Caco-2 (cell line): ENCODE data around the gene APOL5. TPM values are rescaled to one million over a fixed set of nuclear protein-coding genes. Genes with fewer than 3 reads are reported as not detected.

Experiments
- BruUV-seq: library from RNA; stranded (reverse); fragments of 400-500 nt; replicated peaks from 2 replicates; lab custom pipeline; 2021; lab: Mats Ljungman, UMichigan
- CTCF ChIA-PET: fragments of 300-600 bp; sonication (Branson Sonifier 250); formaldehyde crosslinking; loops from one replicate; lab custom pipeline; 2022; ENCODE audit warnings: antibody characterized with exemption; lab: Charles Lee
- POLR2A ChIA-PET: fragments of 300-600 bp; sonication (Branson Sonifier 250); formaldehyde crosslinking; loops from one replicate; lab custom pipeline; 2022; ENCODE audit warnings: antibody characterized with exemption; lab: Charles Lee
- DNase-seq, 2 experiments: peaks; one replicate each; pipeline versions ENCODE4 v3.0.0 to v3.0.0-alpha.2; 2020 to 2022
- H3K27me3 ChIP-seq: replicated peaks from 2 replicates; pipeline ENCODE4 v1.6.0; 2011; ENCODE audit warnings: low read length; ENCODE audit not compliant: control insufficient read depth, insufficient read depth
- H3K36me3 ChIP-seq: 2 replicates; pipeline ENCODE4 v1.5.1; 2011; ENCODE audit warnings: low read length; ENCODE audit not compliant: control insufficient read depth, insufficient read depth
- H3K4me1 ChIP-seq: fragments of 250-450 bp; sonication (Bioruptor Pico); 2 replicates; pipeline ENCODE4 v1.5.1; 2020; ENCODE audit warnings: mild to moderate bottlenecking
- H3K4me3 ChIP-seq: 2 replicates; pipeline ENCODE4 v1.5.1; 2011; ENCODE audit warnings: low read depth, mild to moderate bottlenecking, control low read depth, low read length
- H3K9me3 ChIP-seq: fragments of 250-450 bp; sonication (Bioruptor Pico); 2 replicates; pipeline ENCODE4 v1.5.1; 2020; ENCODE audit warnings: mild to moderate bottlenecking, moderate library complexity
- H3K27ac Mint-ChIP-seq: one replicate; pipeline ENCODE4 v1.8.0; 2022; ENCODE audit warnings: mixed read lengths; ENCODE audit not compliant: unreplicated experiment
- H3K27me3 Mint-ChIP-seq: one replicate; pipeline ENCODE4 v1.8.0; 2022; ENCODE audit warnings: mixed read lengths; ENCODE audit not compliant: insufficient read depth, unreplicated experiment
- H3K36me3 Mint-ChIP-seq: one replicate; pipeline ENCODE4 v1.8.0; 2022; ENCODE audit warnings: mild to moderate bottlenecking, mixed read lengths; ENCODE audit not compliant: insufficient read depth, unreplicated experiment
- H3K4me1 Mint-ChIP-seq: one replicate; pipeline ENCODE4 v1.8.0; 2022; ENCODE audit warnings: low read depth, mixed read lengths; ENCODE audit not compliant: unreplicated experiment
- H3K4me3 Mint-ChIP-seq: one replicate; pipeline ENCODE4 v1.8.0; 2022; ENCODE audit warnings: mild to moderate bottlenecking, moderate library complexity, mixed read lengths; ENCODE audit not compliant: unreplicated experiment
- H3K9me3 Mint-ChIP-seq: one replicate; pipeline ENCODE4 v1.8.0; 2022; ENCODE audit warnings: mixed read lengths; ENCODE audit not compliant: unreplicated experiment
- intact Hi-C: fragments of 100-400 bp; cut with micrococcal nuclease; formaldehyde crosslinking; loops from one replicate; pipeline ENCODE4 v1.10.0; 2022; ENCODE audit not compliant: unreplicated experiment
- total RNA-seq: library from RNA; stranded (reverse); gene quantifications from 2 replicates; pipeline ENCODE4 v1.2.3, GENCODE V29; 2022
- TF ChIP-seq, protein P1 (sequence below), 2 experiments: fragments of 200-600 bp in 1 of 2; IDR thresholded peaks; 1 replicate in 1 of 2; 2 replicates in 1 of 2; pipeline versions ENCODE4 v1.5.1 to v1.8.0; 2011 to 2022; ENCODE audit warnings: antibody characterized with exemption in 1 of 2, control low read depth in 1 of 2, inconsistent platforms in 1 of 2, low read depth in 1 of 2, low read length in 1 of 2, mild to moderate bottlenecking in 1 of 2, moderate library complexity in 1 of 2; ENCODE audit not compliant: insufficient read depth in 1 of 2, severe bottlenecking in 1 of 2, unreplicated experiment in 1 of 2

The APOL5 gene
- total RNA-seq, 1 experiment from 2014 or later = not detected

GRCh38 chr22:35739931-35740380 is 22.3 kb downstream of the APOL5 start:
- no peaks in the 10 kb centered on the region for H3K4me1 Mint-ChIP-seq
- H3K36me3 Mint-ChIP-seq = peaks cover 76% of the 10 kb centered on the region
- H3K27me3 ChIP-seq = no peaks in the 10 kb centered on the region
- TF ChIP-seq, protein P1, sequence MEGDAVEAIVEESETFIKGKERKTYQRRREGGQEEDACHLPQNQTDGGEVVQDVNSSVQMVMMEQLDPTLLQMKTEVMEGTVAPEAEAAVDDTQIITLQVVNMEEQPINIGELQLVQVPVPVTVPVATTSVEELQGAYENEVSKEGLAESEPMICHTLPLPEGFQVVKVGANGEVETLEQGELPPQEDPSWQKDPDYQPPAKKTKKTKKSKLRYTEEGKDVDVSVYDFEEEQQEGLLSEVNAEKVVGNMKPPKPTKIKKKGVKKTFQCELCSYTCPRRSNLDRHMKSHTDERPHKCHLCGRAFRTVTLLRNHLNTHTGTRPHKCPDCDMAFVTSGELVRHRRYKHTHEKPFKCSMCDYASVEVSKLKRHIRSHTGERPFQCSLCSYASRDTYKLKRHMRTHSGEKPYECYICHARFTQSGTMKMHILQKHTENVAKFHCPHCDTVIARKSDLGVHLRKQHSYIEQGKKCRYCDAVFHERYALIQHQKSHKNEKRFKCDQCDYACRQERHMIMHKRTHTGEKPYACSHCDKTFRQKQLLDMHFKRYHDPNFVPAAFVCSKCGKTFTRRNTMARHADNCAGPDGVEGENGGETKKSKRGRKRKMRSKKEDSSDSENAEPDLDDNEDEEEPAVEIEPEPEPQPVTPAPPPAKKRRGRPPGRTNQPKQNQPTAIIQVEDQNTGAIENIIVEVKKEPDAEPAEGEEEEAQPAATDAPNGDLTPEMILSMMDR (IDR thresholded peaks at IDR 0.05; ENCODE audit: insufficient read depth in 1 of 2, low read depth in 1 of 2, low read length in 1 of 2, severe bottlenecking in 1 of 2, unreplicated experiment in 1 of 2) = no peak
- no peaks in the 10 kb centered on the region for H3K27me3 Mint-ChIP-seq
- no peak overlapping the region for H3K4me3 ChIP-seq
- H3K36me3 ChIP-seq = peaks cover 3% of the 10 kb centered on the region
- no peak overlapping the region for H3K4me3 Mint-ChIP-seq
- H3K9me3 ChIP-seq = no peaks in the 10 kb centered on the region
- no peaks in the 10 kb centered on the region for H3K4me1 ChIP-seq
- DNase-seq = no peak
- intact Hi-C loops = loop anchor here (1.0 to 10.0 kb wide), 2 partner anchors 113 to 385 kb away; no protein-coding TSS in a partner anchor
- H3K27ac Mint-ChIP-seq = no peak overlapping the region
- POLR2A ChIA-PET = no interaction called here
- BruUV-seq = no TSS peak
- H3K9me3 Mint-ChIP-seq = no peaks in the 10 kb centered on the region
- CTCF ChIA-PET = no interaction called here

- H3K36me3 Mint-ChIP-seq = peaks cover 80% of the 10 kb centered on the region
- ChIA-PET CTCF (interaction anchor here (0.6 kb wide), 1 partner anchor 109 kb away, joined by 4 read pairs; no protein-coding TSS in a partner anchor), POLR2A (no interaction called here)
- H3K9me3 ChIP-seq = no peaks in the 10 kb centered on the region
- no peak overlapping the region for H3K4me3 Mint-ChIP-seq
- no peaks in the 10 kb centered on the region for H3K27me3 ChIP-seq
- H3K27ac Mint-ChIP-seq = no peak overlapping the region
- H3K4me1 ChIP-seq = no peaks in the 10 kb centered on the region
- H3K36me3 ChIP-seq = peaks cover 3% of the 10 kb centered on the region
- BruUV-seq = no TSS peak
- no peaks in the 10 kb centered on the region for H3K4me1 Mint-ChIP-seq
- no peaks in the 10 kb centered on the region for H3K27me3 Mint-ChIP-seq
- intact Hi-C loops = no loop called here
- no peak overlapping the region for H3K4me3 ChIP-seq
- no peak for DNase-seq
- no peaks in the 10 kb centered on the region for H3K9me3 Mint-ChIP-seq
- TF ChIP-seq, protein P1 (IDR thresholded peaks at IDR 0.05; ENCODE audit: insufficient read depth in 1 of 2, low read depth in 1 of 2, low read length in 1 of 2, severe bottlenecking in 1 of 2, unreplicated experiment in 1 of 2) = no peak
Measured at GRCh38 chr22:35740616-35741015, 22.9 kb downstream of the APOL5 start.

GRCh38 chr22:35742342-35743100 is 24.8 kb downstream of the APOL5 start:
- Mint-ChIP-seq H3K36me3 (peaks cover 87% of the 10 kb centered on the region), H3K27ac (no peak overlapping the region), H3K9me3 (no peaks in the 10 kb centered on the region), H3K4me1 (no peaks in the 10 kb centered on the region), H3K4me3 (no peak overlapping the region), H3K27me3 (no peaks in the 10 kb centered on the region)
- H3K9me3 ChIP-seq = no peaks in the 10 kb centered on the region
- POLR2A ChIA-PET = no interaction called here
- TF ChIP-seq, protein P1 (IDR thresholded peaks at IDR 0.05; ENCODE audit: insufficient read depth in 1 of 2, low read depth in 1 of 2, low read length in 1 of 2, severe bottlenecking in 1 of 2, unreplicated experiment in 1 of 2) = no peak
- no peaks in the 10 kb centered on the region for H3K27me3 ChIP-seq
- no peak overlapping the region for H3K4me3 ChIP-seq
- intact Hi-C loops = no loop called here
- H3K36me3 ChIP-seq = peaks cover 6% of the 10 kb centered on the region
- DNase-seq = no peak
- H3K4me1 ChIP-seq = no peaks in the 10 kb centered on the region
- CTCF ChIA-PET = no interaction called here
- TSS peak; percentile 13 for BruUV-seq
